Measurements from ENCODE around the gene RAD50.

RAD50 gene

GRCh38 chr5:132664696-132665209 is 108.0 kb downstream of the RAD50 start:
- Mint-ChIP-seq H3K27ac (no peak overlapping the region), H3K4me1 (peaks cover 47% of the 10 kb centered on the region), H3K4me3 (no peak overlapping the region), H3K36me3 (ENCODE audit: low read depth) (no peaks in the 10 kb centered on the region), H3K27me3 (ENCODE audit: low read depth, poor library complexity) (peaks cover 21% of the 10 kb centered on the region), H3K9me3 (no peaks in the 10 kb centered on the region)
- no peak for TF ChIP-seq CTCF (IDR thresholded peaks at IDR 0.05)
- DNase-seq, result no peak

GRCh38 chr5:132665574-132666080 is 108.8 kb downstream of the RAD50 start:
- peaks cover 40% of the 10 kb centered on the region for H3K4me1 Mint-ChIP-seq
- DNase-seq, result no peak
- no peak overlapping the region for H3K27ac Mint-ChIP-seq
- H3K9me3 Mint-ChIP-seq, result no peaks in the 10 kb centered on the region
- no peak overlapping the region for H3K4me3 Mint-ChIP-seq
- no peak for TF ChIP-seq CTCF (IDR thresholded peaks at IDR 0.05)
- H3K27me3 Mint-ChIP-seq (ENCODE audit: low read depth, poor library complexity), result peaks cover 21% of the 10 kb centered on the region
- no peaks in the 10 kb centered on the region for H3K36me3 Mint-ChIP-seq (ENCODE audit: low read depth)

GRCh38 chr5:132666310-132667123 is 109.7 kb downstream of the RAD50 start:
- H3K27ac Mint-ChIP-seq, result no peak overlapping the region
- H3K27me3 Mint-ChIP-seq (ENCODE audit: low read depth, poor library complexity), result peaks cover 17% of the 10 kb centered on the region
- no peaks in the 10 kb centered on the region for H3K36me3 Mint-ChIP-seq (ENCODE audit: low read depth)
- DNase-seq, result no peak
- H3K4me3 Mint-ChIP-seq, result no peak overlapping the region
- peaks cover 31% of the 10 kb centered on the region for H3K4me1 Mint-ChIP-seq
- TF ChIP-seq CTCF (IDR thresholded peaks at IDR 0.05), result no peak
- no peaks in the 10 kb centered on the region for H3K9me3 Mint-ChIP-seq

GRCh38 chr5:132667309-132667708 is 110.5 kb downstream of the RAD50 start:
- H3K27me3 Mint-ChIP-seq (ENCODE audit: low read depth, poor library complexity), result peaks cover 17% of the 10 kb centered on the region
- H3K4me3 Mint-ChIP-seq, result no peak overlapping the region
- no peaks in the 10 kb centered on the region for H3K36me3 Mint-ChIP-seq (ENCODE audit: low read depth)

GRCh38 chr5:132667761-132668705 is 111.3 kb downstream of the RAD50 start:
- no peaks in the 10 kb centered on the region for H3K9me3 Mint-ChIP-seq
- H3K36me3 Mint-ChIP-seq (ENCODE audit: low read depth), result no peaks in the 10 kb centered on the region
- TF ChIP-seq CTCF (IDR thresholded peaks at IDR 0.05), result no peak
- H3K27ac Mint-ChIP-seq, result no peak overlapping the region
- DNase-seq, result no peak
- no peak overlapping the region for H3K4me3 Mint-ChIP-seq
- peaks cover 17% of the 10 kb centered on the region for H3K27me3 Mint-ChIP-seq (ENCODE audit: low read depth, poor library complexity)
- H3K4me1 Mint-ChIP-seq, result peaks cover 16% of the 10 kb centered on the region

More at GRCh38 chr5:132667309-132667708, 110.5 kb downstream of the RAD50 start:
- H3K9me3 Mint-ChIP-seq, result no peaks in the 10 kb centered on the region
- H3K27ac Mint-ChIP-seq, result no peak overlapping the region
- peaks cover 23% of the 10 kb centered on the region for H3K4me1 Mint-ChIP-seq
- no peak for DNase-seq
- no peak for TF ChIP-seq CTCF (IDR thresholded peaks at IDR 0.05)

Data from nephron progenitor cell (in vitro differentiated cells).